Vagina (tissue), 2 donors: Measurements from ENCODE around the gene KCNH2. TPM values are rescaled to one million over a fixed set of nuclear protein-coding genes. Genes with fewer than 3 reads are reported as not detected.

Experiments
- DNase-seq, 2 donors: peaks; one replicate each; pipeline ENCODE4 v3.0.0-alpha.2; 2017; ENCODE audit errors: extremely low spot score in 2 of 2
- H3K27ac ChIP-seq: fragments of 200-600 bp; sonication (generic); one replicate; pipeline ENCODE4 v1.5.1; 2019
- H3K27me3 ChIP-seq: fragments of 200-600 bp; sonication (generic); one replicate; pipeline ENCODE4 v1.5.1; 2019
- H3K36me3 ChIP-seq, 2 donors: fragments of 200-600 bp; sonication (generic); one replicate each; pipeline ENCODE4 v1.5.1; 2017 to 2019
- H3K4me1 ChIP-seq: fragments of 200-600 bp; sonication (generic); one replicate; pipeline ENCODE4 v1.5.1; 2019
- H3K4me3 ChIP-seq, 2 donors: fragments of 200-600 bp; sonication (generic); 1 replicate in 1 of 2; 2 replicates in 1 of 2; pipeline ENCODE4 v1.5.1; 2016 to 2019
- H3K9me3 ChIP-seq: fragments of 200-600 bp; sonication (generic); one replicate; pipeline ENCODE4 v1.5.1; 2019
- POLR2A ChIP-seq, 2 donors: fragments of 450-650 bp; IDR thresholded peaks; one replicate each; pipeline ENCODE4 v1.6.1; 2017; ENCODE audit warnings: antibody characterized with exemption in 2 of 2, mild to moderate bottlenecking in 2 of 2, moderate library complexity in 2 of 2
- POLR2AphosphoS5 ChIP-seq, 2 donors: sonication (generic); formaldehyde crosslinking; IDR thresholded peaks; one replicate each; pipeline ENCODE4 v1.9.0; 2017; ENCODE audit warnings: antibody characterized with exemption in 2 of 2, mild to moderate bottlenecking in 2 of 2, low read depth in 1 of 2; ENCODE audit not compliant: insufficient read depth in 1 of 2
- intact Hi-C: fragments of 100-400 bp; cut with DNase I; formaldehyde crosslinking; loops from one replicate; pipeline ENCODE4 v1.15.1; 2023
- total RNA-seq: library from RNA; depleted of rRNA; stranded (reverse); fragments of >200 nt; gene quantifications from one replicate; pipeline ENCODE4 v1.2.3, GENCODE V29; 2016
- TF ChIP-seq, protein P1 (sequence below), 3 experiments: fragments of 450-650 bp in 2 of 3; fragments of 200-600 bp in 1 of 3; sonication (generic) in 1 of 3; IDR thresholded peaks; one replicate each; pipeline ENCODE4 v1.5.1; 2017 to 2019; ENCODE audit warnings: antibody characterized with exemption in 3 of 3, mild to moderate bottlenecking in 2 of 3, moderate library complexity in 2 of 3

The KCNH2 gene
- total RNA-seq, 1 donor from 2014 or later, result 6.4 TPM

DNA sequence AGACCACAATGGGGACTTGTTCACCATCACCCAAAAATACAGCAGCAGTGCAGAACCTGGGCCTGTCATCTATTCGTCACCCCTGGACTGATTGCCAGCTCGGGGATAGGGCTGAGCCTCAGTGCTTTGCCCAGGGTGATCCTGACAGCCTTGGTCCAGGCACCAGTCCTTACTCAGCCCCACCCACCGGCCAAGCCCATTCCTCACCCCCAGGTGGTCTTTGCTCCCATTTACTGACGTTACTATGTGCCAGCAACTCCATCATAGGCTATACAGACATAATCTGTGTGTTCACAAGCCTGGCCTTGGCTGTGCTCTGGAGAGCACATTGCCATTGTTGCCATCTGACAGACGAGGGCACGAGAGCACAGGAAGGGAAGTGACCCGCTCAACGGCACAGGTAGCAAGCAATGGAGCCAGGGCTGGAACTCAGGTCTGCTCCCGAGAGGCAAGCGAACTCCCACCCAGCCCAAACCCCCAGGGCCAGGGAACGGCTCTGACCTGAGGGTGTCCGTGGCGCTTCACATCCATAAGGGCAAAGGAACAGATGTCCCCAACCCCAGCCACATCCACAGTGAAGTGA lies 39.3 kb upstream of the KCNH2 start:
- H3K4me1 ChIP-seq, result peaks cover 35% of the 10 kb centered on the region
- DNase-seq, result no peak
- TF ChIP-seq POLR2AphosphoS5 (IDR thresholded peaks at IDR 0.05; ENCODE audit: insufficient read depth in 1 of 2, low read depth in 1 of 2) (no peak), POLR2A (IDR thresholded peaks at IDR 0.05) (no peak)
- TF ChIP-seq, protein P1, sequence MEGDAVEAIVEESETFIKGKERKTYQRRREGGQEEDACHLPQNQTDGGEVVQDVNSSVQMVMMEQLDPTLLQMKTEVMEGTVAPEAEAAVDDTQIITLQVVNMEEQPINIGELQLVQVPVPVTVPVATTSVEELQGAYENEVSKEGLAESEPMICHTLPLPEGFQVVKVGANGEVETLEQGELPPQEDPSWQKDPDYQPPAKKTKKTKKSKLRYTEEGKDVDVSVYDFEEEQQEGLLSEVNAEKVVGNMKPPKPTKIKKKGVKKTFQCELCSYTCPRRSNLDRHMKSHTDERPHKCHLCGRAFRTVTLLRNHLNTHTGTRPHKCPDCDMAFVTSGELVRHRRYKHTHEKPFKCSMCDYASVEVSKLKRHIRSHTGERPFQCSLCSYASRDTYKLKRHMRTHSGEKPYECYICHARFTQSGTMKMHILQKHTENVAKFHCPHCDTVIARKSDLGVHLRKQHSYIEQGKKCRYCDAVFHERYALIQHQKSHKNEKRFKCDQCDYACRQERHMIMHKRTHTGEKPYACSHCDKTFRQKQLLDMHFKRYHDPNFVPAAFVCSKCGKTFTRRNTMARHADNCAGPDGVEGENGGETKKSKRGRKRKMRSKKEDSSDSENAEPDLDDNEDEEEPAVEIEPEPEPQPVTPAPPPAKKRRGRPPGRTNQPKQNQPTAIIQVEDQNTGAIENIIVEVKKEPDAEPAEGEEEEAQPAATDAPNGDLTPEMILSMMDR (IDR thresholded peaks at IDR 0.05), result no peak
- no peaks in the 10 kb centered on the region for H3K9me3 ChIP-seq
- H3K27ac ChIP-seq, result no peak overlapping the region
- no peak overlapping the region for H3K4me3 ChIP-seq
- no peaks in the 10 kb centered on the region for H3K36me3 ChIP-seq
- H3K27me3 ChIP-seq, result no peaks in the 10 kb centered on the region
- intact Hi-C loops, result no loop called here

DNA sequence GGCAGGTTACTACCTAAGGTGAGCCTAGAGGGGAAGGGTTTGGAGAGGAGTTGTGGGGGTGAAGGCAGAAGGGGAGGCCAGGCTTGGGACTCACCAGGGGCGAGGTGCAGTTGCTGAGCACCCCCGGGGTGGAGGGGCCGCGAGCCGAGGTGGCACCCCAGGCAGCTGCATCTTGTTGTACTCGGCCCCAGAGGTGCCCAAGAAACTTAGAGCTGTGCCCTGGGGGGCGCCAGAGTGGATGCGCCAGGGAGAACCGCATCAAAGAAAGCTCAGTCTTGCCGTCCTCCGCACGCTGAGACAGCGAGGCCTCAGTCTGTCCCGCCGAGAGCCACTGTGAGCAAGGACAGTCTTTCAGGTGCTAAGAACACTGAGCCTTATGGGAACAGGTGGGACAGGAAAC lies 38.8 kb upstream of the KCNH2 start:
- Histone ChIP-seq H3K9me3 (no peaks in the 10 kb centered on the region), H3K4me3 (no peak overlapping the region), H3K27me3 (no peaks in the 10 kb centered on the region), H3K27ac (no peak overlapping the region), H3K36me3 (no peaks in the 10 kb centered on the region), H3K4me1 (peaks cover 37% of the 10 kb centered on the region)
- intact Hi-C loops, result no loop called here
- no peak for DNase-seq
- TF ChIP-seq POLR2AphosphoS5 (IDR thresholded peaks at IDR 0.05; ENCODE audit: insufficient read depth in 1 of 2, low read depth in 1 of 2), result no peak
- TF ChIP-seq, protein P1 (IDR thresholded peaks at IDR 0.05), result no peak
- TF ChIP-seq POLR2A (IDR thresholded peaks at IDR 0.05), result no peak

DNA sequence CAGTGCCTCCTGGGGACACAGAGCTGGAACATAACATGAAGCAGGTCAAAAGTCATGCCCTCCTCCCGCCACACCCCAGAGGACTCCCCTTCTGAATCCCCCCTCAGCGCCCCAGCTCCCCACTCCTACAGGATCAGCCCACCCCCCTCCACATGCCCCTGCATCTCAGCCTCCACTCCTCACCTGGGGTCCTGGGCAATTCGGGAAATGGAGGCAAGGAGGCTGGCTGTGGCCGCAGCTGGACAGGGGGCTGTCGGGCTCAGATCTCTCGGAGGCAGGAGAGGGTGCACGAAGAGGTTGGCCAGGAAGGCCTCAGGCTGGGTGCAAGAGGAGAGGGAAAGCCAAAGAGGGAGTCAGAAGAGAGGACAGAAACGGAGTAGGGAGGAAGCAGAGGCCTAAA lies 38.4 kb upstream of the KCNH2 start:
- no peak for DNase-seq
- Histone ChIP-seq H3K36me3 (no peaks in the 10 kb centered on the region), H3K27me3 (no peaks in the 10 kb centered on the region), H3K4me1 (peaks cover 37% of the 10 kb centered on the region), H3K4me3 (no peak overlapping the region), H3K9me3 (no peaks in the 10 kb centered on the region), H3K27ac (no peak overlapping the region)
- TF ChIP-seq POLR2A (IDR thresholded peaks at IDR 0.05) (no peak), POLR2AphosphoS5 (IDR thresholded peaks at IDR 0.05; ENCODE audit: insufficient read depth in 1 of 2, low read depth in 1 of 2) (no peak)
- TF ChIP-seq, protein P1 (IDR thresholded peaks at IDR 0.05), result no peak
- intact Hi-C loops, result no loop called here

DNA sequence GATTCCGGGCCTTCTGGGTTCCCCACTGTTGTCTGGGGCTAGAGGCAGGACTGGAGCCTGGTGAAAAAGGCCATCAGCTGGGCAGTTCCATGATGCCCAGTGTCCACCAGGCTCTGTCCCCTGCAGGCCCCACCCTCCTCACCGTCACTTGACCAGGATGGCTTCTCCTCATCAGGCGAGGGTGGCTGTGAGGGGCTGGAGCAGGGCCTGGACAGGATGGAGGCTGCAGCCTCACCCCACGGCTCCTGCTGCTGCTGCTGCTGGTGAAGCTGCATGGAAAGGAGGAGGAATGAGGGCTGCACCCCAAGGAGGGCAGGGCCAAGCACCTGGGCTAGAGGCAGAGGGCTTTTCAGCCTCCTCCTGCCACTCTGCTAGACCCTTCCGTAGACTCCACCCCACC lies 37.8 kb upstream of the KCNH2 start:
- DNase-seq, result no peak
- Histone ChIP-seq H3K36me3 (no peaks in the 10 kb centered on the region), H3K27ac (no peak overlapping the region), H3K4me3 (no peak overlapping the region), H3K27me3 (no peaks in the 10 kb centered on the region), H3K4me1 (peaks cover 37% of the 10 kb centered on the region), H3K9me3 (no peaks in the 10 kb centered on the region)
- intact Hi-C loops, result no loop called here
- no peak for TF ChIP-seq POLR2A (IDR thresholded peaks at IDR 0.05)
- no peak for TF ChIP-seq POLR2AphosphoS5 (IDR thresholded peaks at IDR 0.05; ENCODE audit: insufficient read depth in 1 of 2, low read depth in 1 of 2)
- TF ChIP-seq, protein P1 (IDR thresholded peaks at IDR 0.05), result no peak

DNA sequence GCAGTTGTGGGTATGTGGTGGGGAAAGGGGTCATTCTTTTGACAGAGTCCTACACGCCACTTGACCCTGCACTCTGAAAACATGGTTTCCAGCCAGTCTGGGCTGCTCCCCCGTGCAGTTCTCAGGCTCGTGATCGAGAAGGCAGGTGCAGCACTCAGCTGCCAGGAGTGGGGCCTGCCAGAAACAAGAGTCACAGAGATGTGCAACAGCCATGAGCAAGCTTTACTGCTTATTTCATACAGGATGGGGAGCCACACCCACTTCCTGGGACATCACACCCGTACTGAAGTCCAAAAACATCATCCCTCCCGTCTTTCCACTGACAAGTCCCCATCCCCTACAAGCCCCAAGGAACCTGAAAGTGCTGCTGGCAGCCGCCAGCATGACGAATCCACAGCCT lies 36.8 kb upstream of the KCNH2 start:
- no peaks in the 10 kb centered on the region for H3K27me3 ChIP-seq
- H3K36me3 ChIP-seq, result no peaks in the 10 kb centered on the region
- H3K4me1 ChIP-seq, result peaks cover 43% of the 10 kb centered on the region
- no peak for DNase-seq
- intact Hi-C loops, result no loop called here
- TF ChIP-seq, protein P1 (IDR thresholded peaks at IDR 0.05), result no peak
- no peak for TF ChIP-seq POLR2A (IDR thresholded peaks at IDR 0.05)
- TF ChIP-seq POLR2AphosphoS5 (IDR thresholded peaks at IDR 0.05; ENCODE audit: insufficient read depth in 1 of 2, low read depth in 1 of 2), result no peak
- H3K9me3 ChIP-seq, result no peaks in the 10 kb centered on the region
- H3K4me3 ChIP-seq, result no peak overlapping the region
- H3K27ac ChIP-seq, result no peak overlapping the region
